Lung (tissue), 12 donors: Measurements from ENCODE around the gene CRYZ. TPM values are rescaled to one million over a fixed set of nuclear protein-coding genes. Genes with fewer than 3 reads are reported as not detected.

Experiments used
- ATAC-seq: fragments of 200-7000 bp; cut with Tn5 transposase; one replicate; pipeline ENCODE4 v1.9.1; 2020; ENCODE audit warnings: moderate number of reproducible peaks; ENCODE audit not compliant: insufficient read depth, low FRiP score
- DNase-seq, 3 donors: peaks; one replicate each; pipeline ENCODE4 v3.0.0-alpha.2; 2013 to 2017
- H3K27ac ChIP-seq, 2 donors: one replicate each; pipeline ENCODE4 v1.5.1; 2013; ENCODE audit warnings: mild to moderate bottlenecking in 2 of 2, moderate library complexity in 2 of 2, control low read depth in 1 of 2, inconsistent platforms in 1 of 2, low read depth in 1 of 2, low read length in 1 of 2
- H3K27me3 ChIP-seq, 3 donors: one replicate each; pipeline ENCODE4 v1.5.1; 2013; ENCODE audit warnings: low read length in 2 of 3; ENCODE audit not compliant: control insufficient read depth in 3 of 3, insufficient read depth in 3 of 3
- H3K36me3 ChIP-seq, 4 donors: one replicate each; pipeline ENCODE4 v1.5.1; 2013; ENCODE audit warnings: low read length in 4 of 4, mild to moderate bottlenecking in 1 of 4, moderate library complexity in 1 of 4; ENCODE audit not compliant: control insufficient read depth in 4 of 4, insufficient read depth in 4 of 4
- H3K4me1 ChIP-seq, 5 donors: one replicate each; pipeline ENCODE4 v1.5.1; 2013; ENCODE audit warnings: low read length in 5 of 5, mild to moderate bottlenecking in 2 of 5, moderate library complexity in 1 of 5; ENCODE audit not compliant: control insufficient read depth in 5 of 5, insufficient read depth in 5 of 5
- H3K4me3 ChIP-seq: one replicate; pipeline ENCODE4 v1.5.1; 2013; ENCODE audit warnings: mild to moderate bottlenecking, control low read depth, moderate library complexity
- H3K9ac ChIP-seq, 2 donors: one replicate each; pipeline ENCODE4 v1.5.1; 2013; ENCODE audit warnings: low read length in 2 of 2, control low read depth in 1 of 2; ENCODE audit not compliant: insufficient read depth in 1 of 2
- H3K9me3 ChIP-seq, 4 donors: one replicate each; pipeline ENCODE4 v1.5.1; 2013; ENCODE audit warnings: low read length in 3 of 4, mild to moderate bottlenecking in 1 of 4, moderate library complexity in 1 of 4; ENCODE audit not compliant: control insufficient read depth in 4 of 4, insufficient read depth in 3 of 4
- CTCF ChIP-seq: IDR thresholded peaks from 2 replicates; pipeline ENCODE4 v1.5.1; 2012; ENCODE audit warnings: mild to moderate bottlenecking; ENCODE audit errors: control extremely low read depth, extremely low read depth
- WGBS, 2 donors: extraction: QIAGEN DNeasy Blood & Tissue Kit; methylation state at CpG; one replicate each; pipeline ENCODE4 v1.1.7; 2013; 5-methylcytosine and 5-hydroxymethylcytosine counted together
- polyA plus RNA-seq, 2 donors: library from polyadenylated mRNA; stranded (reverse); fragments of 200-250 nt; gene quantifications; one replicate each; pipeline ENCODE4 v1.2.1, GENCODE V29; 2013
- total RNA-seq, 2 donors: library from RNA; depleted of rRNA in 1 of 2; stranded (reverse); fragments of >200 nt in 1 of 2; gene quantifications; one replicate each; pipeline ENCODE4 v1.2.1, GENCODE V29; 2014 to 2021
- donor health status: control.
- donor health status: control.
- donor health status: Bipolar disorder and iron deficiency.
- donor health status: healthy.
- donor health status: DM: yes; HTN: yes; CAD: no.

The CRYZ gene
- total and polyA plus RNA-seq, 4 donors = 10.9 to 55.9 (median 42.6) TPM

DNA sequence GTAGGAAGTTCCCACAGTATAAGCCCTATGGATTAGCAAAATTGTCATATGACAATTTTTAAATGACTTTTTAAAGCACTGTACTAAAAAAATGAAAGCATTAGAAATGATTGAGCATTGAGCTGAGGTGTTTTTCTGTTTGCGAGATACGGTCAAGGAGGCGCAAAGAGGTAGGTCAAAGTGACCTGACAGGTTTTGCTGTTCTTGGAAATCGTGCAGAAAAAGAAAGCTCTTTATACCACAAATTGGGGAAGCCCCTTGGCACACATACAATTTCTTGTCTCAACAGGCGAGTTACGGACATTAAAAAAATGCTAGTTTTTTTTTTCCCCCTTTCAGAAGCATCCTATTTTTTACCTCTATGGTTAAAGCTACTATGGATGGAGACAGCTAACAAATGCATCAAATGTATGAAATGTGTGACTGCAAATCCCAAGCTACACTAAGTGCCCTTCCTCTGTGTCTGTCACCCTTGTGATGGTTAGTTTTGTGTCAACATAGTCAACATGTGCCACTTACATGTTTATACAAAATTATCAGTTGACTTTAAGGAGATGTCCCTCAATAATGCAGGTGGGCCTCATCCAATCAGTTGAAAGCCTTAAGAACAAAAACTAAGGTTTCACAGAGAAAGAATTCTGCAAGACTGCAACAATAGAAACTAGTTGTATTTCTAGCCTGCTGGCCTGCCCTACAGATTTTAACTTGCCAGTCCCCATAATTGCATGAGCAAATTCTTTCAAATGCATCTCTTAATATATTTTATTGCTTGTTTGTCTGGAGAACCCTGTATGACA lies 29.3 kb downstream of the CRYZ start:
- Histone ChIP-seq H3K27ac (no peak overlapping the region), H3K9ac (no peak overlapping the region), H3K4me3 (no peak overlapping the region), H3K9me3 (no peaks in the 10 kb centered on the region), H3K4me1 (no peaks in the 10 kb centered on the region), H3K27me3 (no peaks in the 10 kb centered on the region), H3K36me3 (peaks cover 2 to 32% (median 22%) of the 10 kb centered on the region in 4 donors)
- no peak for TF ChIP-seq CTCF
- 71 to 72% methylated on average over 6 of the region's 6 CpGs for WGBS, 2 donors
- ATAC-seq (no peak), DNase-seq (peak in 2 of 3 donors; percentile 1 to 29)

DNA sequence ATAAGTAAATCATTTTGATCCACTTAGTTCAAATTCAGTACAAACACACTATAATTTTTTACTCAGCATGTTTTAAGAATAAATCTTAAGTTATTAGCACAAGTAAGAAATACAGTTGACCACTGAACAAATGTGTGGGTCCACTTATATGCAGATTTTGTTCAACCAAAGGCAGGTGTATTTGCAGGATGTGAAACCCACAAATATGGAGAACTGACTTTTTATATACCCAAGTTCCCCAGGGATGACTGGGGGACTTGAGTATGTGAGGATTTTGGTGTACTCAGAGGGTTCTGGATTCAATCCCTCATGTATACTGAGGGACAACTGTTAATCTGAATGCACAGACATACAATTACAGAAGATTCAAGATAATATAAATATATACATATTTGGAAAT lies 33.5 kb downstream of the CRYZ start:
- Histone ChIP-seq H3K4me3 (no peak overlapping the region), H3K4me1 (no peaks in the 10 kb centered on the region), H3K36me3 (peaks cover under 1 to 18% (median 6%) of the 10 kb centered on the region in 4 donors), H3K27me3 (no peaks in the 10 kb centered on the region), H3K9me3 (no peaks in the 10 kb centered on the region), H3K9ac (no peak overlapping the region), H3K27ac (no peak overlapping the region)
- TF ChIP-seq CTCF = no peak
- no peak for DNase-seq
- no peak for ATAC-seq

DNA sequence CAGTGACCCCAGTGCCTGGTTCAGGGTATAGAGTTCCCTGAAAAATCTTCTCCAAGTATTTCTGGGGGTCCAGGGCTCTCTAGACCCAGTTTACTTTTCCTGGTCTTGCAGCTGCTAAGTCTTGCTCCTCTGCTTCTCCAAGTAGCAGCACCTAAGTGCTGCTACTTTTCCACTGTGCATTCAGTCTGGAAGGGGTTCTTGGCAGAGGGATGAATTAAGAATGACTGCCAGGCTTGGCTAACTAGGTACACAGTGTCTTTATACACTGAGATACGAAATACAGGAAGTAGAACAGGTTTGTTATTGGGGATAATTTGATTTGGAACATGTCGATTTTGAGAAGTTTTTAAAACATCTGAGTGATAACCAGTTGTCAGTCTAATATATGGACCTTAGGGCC lies 35.0 kb downstream of the CRYZ start:
- no peaks in the 10 kb centered on the region for H3K9me3 ChIP-seq
- no peaks in the 10 kb centered on the region for H3K4me1 ChIP-seq
- H3K27ac ChIP-seq = no peak overlapping the region
- H3K4me3 ChIP-seq = no peak overlapping the region
- WGBS, 2 donors = 62 to 80% methylated on average over 2 of the region's 2 CpGs
- H3K36me3 ChIP-seq = peaks cover 0 to 6% (median 3%) of the 10 kb centered on the region in 4 donors
- DNase-seq (no peak), ATAC-seq (no peak)
- no peak overlapping the region for H3K9ac ChIP-seq
- TF ChIP-seq CTCF = no peak
- H3K27me3 ChIP-seq = no peaks in the 10 kb centered on the region
